HCT116 (cell line): Measurements from ENCODE around the gene CDK14. TPM values are rescaled to one million over a fixed set of nuclear protein-coding genes. Genes with fewer than 3 reads are reported as not detected.

Experiments used
- ATAC-seq: fragments of 200-7000 bp; cut with Tn5 transposase; 2 replicates; pipeline ENCODE4 v1.9.1; 2020; ENCODE audit warnings: mild to moderate bottlenecking, moderate library complexity
- BruUV-seq: library from RNA; stranded (reverse); fragments of 400-500 nt; replicated peaks from 2 replicates; lab custom pipeline; 2021; lab: Mats Ljungman, UMichigan
- CTCF ChIA-PET: fragments of 300-600 bp; sonication (Branson Sonifier 250); formaldehyde crosslinking; loops from one replicate; lab custom pipeline; 2021; ENCODE audit warnings: antibody characterized with exemption; lab: Charles Lee
- POLR2A ChIA-PET: fragments of 300-600, 350-600 bp; sonication (Branson Sonifier 250); formaldehyde crosslinking; loops from one replicate; lab custom pipeline; 2021; ENCODE audit warnings: antibody characterized with exemption; lab: Charles Lee
- RAD21 ChIA-PET, 2 experiments: fragments of 300-600 bp; sonication (Branson Sonifier 250); formaldehyde crosslinking; loops; one replicate each; lab custom pipeline; 2023; ENCODE audit warnings: low total read pairs in 2 of 2; ENCODE audit not compliant: uncharacterized antibody in 2 of 2, unreplicated experiment in 2 of 2, low non-redundant PET in 1 of 2; lab: Charles Lee
- DNase-seq: peaks from one replicate; pipeline ENCODE4 v3.0.0-alpha.2; 2010; ENCODE audit warnings: low read depth, low spot score
- H2AFZ ChIP-seq: fragments of 200-600 bp; shearing (Covaris generic), sonication (generic); 2 replicates; pipeline ENCODE4 v1.6.1; 2017; ENCODE audit warnings: low read depth, mixed run types, mixed read lengths, antibody characterized with exemption, low read length; ENCODE audit not compliant: poor library complexity, severe bottlenecking
- H3K27ac ChIP-seq: 2 replicates; pipeline ENCODE4 v1.5.1; 2012; ENCODE audit warnings: low read depth, low read length
- H3K27me3 ChIP-seq: fragments of 200-600 bp; sonication (generic); 2 replicates; pipeline ENCODE4 v1.6.1; 2016; ENCODE audit warnings: mixed run types, low read length, mixed read lengths; ENCODE audit not compliant: insufficient read depth
- H3K36me3 ChIP-seq, 2 experiments: fragments of 200-500 bp in 1 of 2; fragments of 200-600 bp in 1 of 2; sonication (Bioruptor generic) in 1 of 2; sonication (generic) in 1 of 2; 2 replicates each; pipeline versions ENCODE4 v1.5.1 to v1.6.1; 2014 to 2016; ENCODE audit warnings: low read length in 2 of 2, inconsistent platforms in 1 of 2, mixed read lengths in 1 of 2, mixed run types in 1 of 2; ENCODE audit not compliant: insufficient read depth in 2 of 2, control insufficient read depth in 1 of 2
- H3K4me1 ChIP-seq, 2 experiments: fragments of 200-600 bp in 1 of 2; sonication (generic) in 1 of 2; 2 replicates each; pipeline versions ENCODE4 v1.5.1 to v1.6.1; 2012 to 2017; ENCODE audit warnings: low read length in 2 of 2, inconsistent platforms in 1 of 2, mild to moderate bottlenecking in 1 of 2, mixed read lengths in 1 of 2, mixed run types in 1 of 2, moderate library complexity in 1 of 2; ENCODE audit not compliant: insufficient read depth in 2 of 2, control insufficient read depth in 1 of 2
- H3K4me2 ChIP-seq: fragments of 200-600 bp; sonication (generic); 2 replicates; pipeline ENCODE4 v1.6.1; 2017; ENCODE audit warnings: mixed run types, low read length, mixed read lengths
- H3K4me3 ChIP-seq, 2 experiments: fragments of 200-600 bp in 1 of 2; sonication (generic) in 1 of 2; replicated peaks in 1 of 2; 2 replicates each; pipeline ENCODE4 v1.5.1; 2011 to 2016; ENCODE audit warnings: low read length in 2 of 2, control low read depth in 1 of 2, low read depth in 1 of 2, mild to moderate bottlenecking in 1 of 2, mixed read lengths in 1 of 2, mixed run types in 1 of 2
- H3K79me2 ChIP-seq: fragments of 200-600 bp; sonication (generic); 2 replicates; pipeline ENCODE4 v1.6.1; 2017; ENCODE audit warnings: mild to moderate bottlenecking, mixed run types, low read length, moderate library complexity, mixed read lengths; ENCODE audit not compliant: insufficient read depth
- H3K9ac ChIP-seq: fragments of 200-600 bp; sonication (generic); 2 replicates; pipeline ENCODE4 v1.6.1; 2016; ENCODE audit warnings: low read length, mixed read lengths
- H3K9me2 ChIP-seq: fragments of 200-600 bp; sonication (generic), shearing (Covaris generic); 2 replicates; pipeline ENCODE4 v1.6.1; 2017; ENCODE audit warnings: mixed run types, mild to moderate bottlenecking, moderate library complexity; ENCODE audit not compliant: insufficient read depth
- H3K9me3 ChIP-seq, 2 experiments: fragments of 200-500 bp in 1 of 2; fragments of 200-600 bp in 1 of 2; sonication (Bioruptor generic) in 1 of 2; sonication (generic) in 1 of 2; 2 replicates each; pipeline ENCODE4 v1.6.1; 2014 to 2017; ENCODE audit warnings: low read length in 2 of 2, mixed read lengths in 2 of 2, inconsistent platforms in 1 of 2, low read depth in 1 of 2, mild to moderate bottlenecking in 1 of 2, mixed run types in 1 of 2, moderate library complexity in 1 of 2; ENCODE audit not compliant: control insufficient read depth in 1 of 2, insufficient read depth in 1 of 2
- H4K20me1 ChIP-seq: fragments of 200-600 bp; sonication (generic), shearing (Covaris generic); 2 replicates; pipeline ENCODE4 v1.6.1; 2017; ENCODE audit warnings: mixed run types, mild to moderate bottlenecking, moderate library complexity; ENCODE audit not compliant: insufficient read depth
- CEBPB ChIP-seq: IDR thresholded peaks from 2 replicates; pipeline ENCODE4 v1.6.1; 2012; ENCODE audit warnings: low read depth
- EGR1 ChIP-seq: IDR thresholded peaks from 2 replicates; pipeline ENCODE4 v1.6.1; 2012; ENCODE audit warnings: low read depth
- EZH2 ChIP-seq: fragments of 200-600 bp; sonication (generic); IDR thresholded peaks from 2 replicates; pipeline ENCODE4 v1.6.1; 2017; ENCODE audit warnings: antibody characterized with exemption, mixed run types
- FOSL1 ChIP-seq: IDR thresholded peaks from 2 replicates; pipeline ENCODE4 v1.6.1; 2012; ENCODE audit warnings: low read depth
- JUND ChIP-seq: IDR thresholded peaks from 2 replicates; pipeline ENCODE4 v1.6.1; 2012
- MAX ChIP-seq: IDR thresholded peaks from 2 replicates; pipeline ENCODE4 v1.6.1; 2012
- POLR2AphosphoS5 ChIP-seq: IDR thresholded peaks from 2 replicates; pipeline ENCODE4 v1.6.1; 2011; ENCODE audit warnings: mild to moderate bottlenecking, low read depth, low read length, moderate library complexity
- RAD21 ChIP-seq: IDR thresholded peaks from 2 replicates; pipeline ENCODE4 v1.6.1; 2012; ENCODE audit warnings: low read depth, mild to moderate bottlenecking
- YY1 ChIP-seq: IDR thresholded peaks from 2 replicates; pipeline ENCODE4 v1.6.1; 2011; ENCODE audit warnings: low read length, low read depth, moderate library complexity, mild to moderate bottlenecking; ENCODE audit not compliant: insufficient replicate concordance; ENCODE audit errors: extremely low read depth
- ZNF274 ChIP-seq: fragments of 200-500 bp; sonication (Bioruptor generic); IDR thresholded peaks from 2 replicates; pipeline ENCODE4 v1.6.1; 2014; ENCODE audit warnings: mild to moderate bottlenecking, low read depth, low read length, inconsistent platforms
- intact Hi-C: fragments of 100-400 bp; cut with micrococcal nuclease; formaldehyde crosslinking; loops from 2 replicates; pipeline ENCODE4 v1.10.0; 2022
- total RNA-seq: library from RNA; stranded (reverse); gene quantifications from one replicate; pipeline ENCODE4 v1.2.1, GENCODE V29; 2021; ENCODE audit not compliant: unreplicated experiment
- TF ChIP-seq, protein P1 (sequence below): IDR thresholded peaks from 2 replicates; pipeline ENCODE4 v1.6.1; 2011; ENCODE audit warnings: mild to moderate bottlenecking, low read length, moderate library complexity; ENCODE audit not compliant: insufficient replicate concordance; ENCODE audit errors: extremely low read depth
- TF ChIP-seq, protein P2 (sequence below): IDR thresholded peaks from 2 replicates; pipeline ENCODE4 v1.6.1; 2012; ENCODE audit warnings: low read depth
- TF ChIP-seq, protein P3 (sequence below): IDR thresholded peaks from 2 replicates; pipeline ENCODE4 v1.6.1; 2012

The CDK14 gene
- total RNA-seq, 1 experiment from 2014 or later: 10.2 TPM

- RAD21 ChIA-PET: no interaction called here
- Histone ChIP-seq H3K27ac (no peak overlapping the region), H3K79me2 (no peaks in the 10 kb centered on the region), H3K4me3 (no peak overlapping the region), H3K9me3 (no peaks in the 10 kb centered on the region), H3K27me3 (no peaks in the 10 kb centered on the region)
- BruUV-seq: no TSS peak
- intact Hi-C loops: no loop called here
- ATAC-seq: no peak
- no peak for TF ChIP-seq POLR2AphosphoS5
- TF ChIP-seq ZNF274: no peak
- TF ChIP-seq MAX: no peak
- no peak for TF ChIP-seq YY1
- no peak for TF ChIP-seq FOSL1
- TF ChIP-seq CEBPB: no peak
- TF ChIP-seq EGR1: no peak
- TF ChIP-seq, protein P1, sequence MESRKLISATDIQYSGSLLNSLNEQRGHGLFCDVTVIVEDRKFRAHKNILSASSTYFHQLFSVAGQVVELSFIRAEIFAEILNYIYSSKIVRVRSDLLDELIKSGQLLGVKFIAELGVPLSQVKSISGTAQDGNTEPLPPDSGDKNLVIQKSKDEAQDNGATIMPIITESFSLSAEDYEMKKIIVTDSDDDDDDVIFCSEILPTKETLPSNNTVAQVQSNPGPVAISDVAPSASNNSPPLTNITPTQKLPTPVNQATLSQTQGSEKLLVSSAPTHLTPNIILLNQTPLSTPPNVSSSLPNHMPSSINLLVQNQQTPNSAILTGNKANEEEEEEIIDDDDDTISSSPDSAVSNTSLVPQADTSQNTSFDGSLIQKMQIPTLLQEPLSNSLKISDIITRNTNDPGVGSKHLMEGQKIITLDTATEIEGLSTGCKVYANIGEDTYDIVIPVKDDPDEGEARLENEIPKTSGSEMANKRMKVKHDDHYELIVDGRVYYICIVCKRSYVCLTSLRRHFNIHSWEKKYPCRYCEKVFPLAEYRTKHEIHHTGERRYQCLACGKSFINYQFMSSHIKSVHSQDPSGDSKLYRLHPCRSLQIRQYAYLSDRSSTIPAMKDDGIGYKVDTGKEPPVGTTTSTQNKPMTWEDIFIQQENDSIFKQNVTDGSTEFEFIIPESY: no peak
- TF ChIP-seq, all 23 proteins: peak for 0
- Histone ChIP-seq H3K4me1 (no peaks in the 10 kb centered on the region), H2AFZ (no peak overlapping the region), H3K4me2 (no peak overlapping the region), H4K20me1 (no peaks in the 10 kb centered on the region), H3K9me2 (no peaks in the 10 kb centered on the region), H3K36me3 (no peaks in the 10 kb centered on the region), H3K9ac (no peak overlapping the region)
- DNase-seq: no peak
- ChIA-PET POLR2A (no interaction called here), CTCF (no interaction called here)
Measured at GRCh38 chr7:90891529-90891928, 295.4 kb downstream of the CDK14 start.

DNA sequence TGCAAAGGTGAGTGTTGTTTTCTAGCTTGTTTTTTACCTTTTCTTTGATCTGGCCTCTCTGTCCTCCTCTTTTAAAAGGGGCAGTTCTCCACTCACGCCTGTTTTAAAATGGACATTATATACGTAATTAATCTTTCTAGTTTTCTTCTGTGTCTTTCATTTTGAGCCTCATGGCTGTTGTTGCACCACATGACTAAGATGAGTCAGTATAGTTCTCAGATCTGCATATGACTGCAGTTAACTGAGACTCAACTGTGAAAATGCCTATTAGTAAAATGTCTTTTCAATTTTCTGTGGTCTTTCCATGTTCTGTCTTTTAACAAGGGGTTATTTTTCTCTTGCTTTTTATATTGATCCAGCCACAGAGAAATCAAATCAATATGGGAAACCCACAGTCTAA, 296.1 kb downstream of the CDK14 start:
- Histone ChIP-seq H3K79me2 (no peaks in the 10 kb centered on the region), H3K9ac (no peak overlapping the region), H3K4me3 (no peak overlapping the region), H4K20me1 (no peaks in the 10 kb centered on the region), H3K4me2 (no peak overlapping the region), H2AFZ (no peak overlapping the region), H3K27me3 (no peaks in the 10 kb centered on the region), H3K36me3 (no peaks in the 10 kb centered on the region), H3K9me3 (no peaks in the 10 kb centered on the region), H3K4me1 (no peaks in the 10 kb centered on the region), H3K9me2 (no peaks in the 10 kb centered on the region), H3K27ac (no peak overlapping the region)
- DNase-seq (no peak), ATAC-seq (no peak)
- ChIA-PET POLR2A (no interaction called here), RAD21 (no interaction called here), CTCF (no interaction called here)
- BruUV-seq: no TSS peak
- intact Hi-C loops: no loop called here
- TF ChIP-seq POLR2AphosphoS5 (no peak), RAD21 (no peak), CEBPB (no peak), EZH2 (no peak), JUND (no peak)
- TF ChIP-seq, protein P1: no peak
- TF ChIP-seq, protein P2, sequence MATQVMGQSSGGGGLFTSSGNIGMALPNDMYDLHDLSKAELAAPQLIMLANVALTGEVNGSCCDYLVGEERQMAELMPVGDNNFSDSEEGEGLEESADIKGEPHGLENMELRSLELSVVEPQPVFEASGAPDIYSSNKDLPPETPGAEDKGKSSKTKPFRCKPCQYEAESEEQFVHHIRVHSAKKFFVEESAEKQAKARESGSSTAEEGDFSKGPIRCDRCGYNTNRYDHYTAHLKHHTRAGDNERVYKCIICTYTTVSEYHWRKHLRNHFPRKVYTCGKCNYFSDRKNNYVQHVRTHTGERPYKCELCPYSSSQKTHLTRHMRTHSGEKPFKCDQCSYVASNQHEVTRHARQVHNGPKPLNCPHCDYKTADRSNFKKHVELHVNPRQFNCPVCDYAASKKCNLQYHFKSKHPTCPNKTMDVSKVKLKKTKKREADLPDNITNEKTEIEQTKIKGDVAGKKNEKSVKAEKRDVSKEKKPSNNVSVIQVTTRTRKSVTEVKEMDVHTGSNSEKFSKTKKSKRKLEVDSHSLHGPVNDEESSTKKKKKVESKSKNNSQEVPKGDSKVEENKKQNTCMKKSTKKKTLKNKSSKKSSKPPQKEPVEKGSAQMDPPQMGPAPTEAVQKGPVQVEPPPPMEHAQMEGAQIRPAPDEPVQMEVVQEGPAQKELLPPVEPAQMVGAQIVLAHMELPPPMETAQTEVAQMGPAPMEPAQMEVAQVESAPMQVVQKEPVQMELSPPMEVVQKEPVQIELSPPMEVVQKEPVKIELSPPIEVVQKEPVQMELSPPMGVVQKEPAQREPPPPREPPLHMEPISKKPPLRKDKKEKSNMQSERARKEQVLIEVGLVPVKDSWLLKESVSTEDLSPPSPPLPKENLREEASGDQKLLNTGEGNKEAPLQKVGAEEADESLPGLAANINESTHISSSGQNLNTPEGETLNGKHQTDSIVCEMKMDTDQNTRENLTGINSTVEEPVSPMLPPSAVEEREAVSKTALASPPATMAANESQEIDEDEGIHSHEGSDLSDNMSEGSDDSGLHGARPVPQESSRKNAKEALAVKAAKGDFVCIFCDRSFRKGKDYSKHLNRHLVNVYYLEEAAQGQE: no peak
- TF ChIP-seq, protein P3, sequence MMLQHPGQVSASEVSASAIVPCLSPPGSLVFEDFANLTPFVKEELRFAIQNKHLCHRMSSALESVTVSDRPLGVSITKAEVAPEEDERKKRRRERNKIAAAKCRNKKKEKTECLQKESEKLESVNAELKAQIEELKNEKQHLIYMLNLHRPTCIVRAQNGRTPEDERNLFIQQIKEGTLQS: no peak
